GM19193 (cell line): ENCODE results near the gene SOX5.

Source experiments
- POLR2A ChIP-seq: IDR thresholded peaks from 4 replicates; pipeline ENCODE4 v1.6.1; 2011; ENCODE audit not compliant: insufficient read depth, insufficient read length; ENCODE audit errors: extremely low read depth

Gene SOX5

GRCh38 chr12:23880988-23881387 lies 68.5 kb downstream of the SOX5 start:
- no peak for TF ChIP-seq POLR2A

GRCh38 chr12:23867794-23868193 lies 81.7 kb downstream of the SOX5 start:
- TF ChIP-seq POLR2A = no peak

- TF ChIP-seq POLR2A = no peak
These were observed 86.8 kb downstream of the SOX5 start for GRCh38 chr12:23862701-23863100.

GRCh38 chr12:23860019-23860418 lies 89.5 kb downstream of the SOX5 start:
- TF ChIP-seq POLR2A = no peak

- no peak for TF ChIP-seq POLR2A
These were observed 92.3 kb downstream of the SOX5 start for GRCh38 chr12:23857178-23857577.

- TF ChIP-seq POLR2A = no peak
These were observed 93.7 kb downstream of the SOX5 start for GRCh38 chr12:23855813-23856212.

GRCh38 chr12:23854598-23854997 lies 94.9 kb downstream of the SOX5 start:
- TF ChIP-seq POLR2A = no peak

GRCh38 chr12:23853640-23854039 lies 95.8 kb downstream of the SOX5 start:
- no peak for TF ChIP-seq POLR2A

- no peak for TF ChIP-seq POLR2A
These were observed 97.9 kb downstream of the SOX5 start for GRCh38 chr12:23851602-23852001.

- TF ChIP-seq POLR2A = no peak
These were observed 101.6 kb downstream of the SOX5 start for GRCh38 chr12:23847857-23848256.

- TF ChIP-seq POLR2A = no peak
These were observed 105.5 kb downstream of the SOX5 start for GRCh38 chr12:23843958-23844357.

GRCh38 chr12:23834076-23834475 lies 115.4 kb downstream of the SOX5 start:
- TF ChIP-seq POLR2A = no peak

GRCh38 chr12:23831739-23832138 lies 117.7 kb downstream of the SOX5 start:
- TF ChIP-seq POLR2A = no peak

GRCh38 chr12:23830210-23830609 lies 119.3 kb downstream of the SOX5 start:
- no peak for TF ChIP-seq POLR2A

- TF ChIP-seq POLR2A = no peak
These were observed 122.1 kb downstream of the SOX5 start for GRCh38 chr12:23827353-23827752.

- no peak for TF ChIP-seq POLR2A
These were observed 125.1 kb downstream of the SOX5 start for GRCh38 chr12:23824358-23824757.

GRCh38 chr12:23817345-23817744 lies 132.1 kb downstream of the SOX5 start:
- no peak for TF ChIP-seq POLR2A
